ENCODE results near the gene TGFBR2. TPM values are rescaled to one million over a fixed set of nuclear protein-coding genes. Genes with fewer than 3 reads are reported as not detected.

TGFBR2 gene
- total RNA-seq, 1 experiment from 2014 or later, result 22.5 TPM

- Histone ChIP-seq H2AFZ (ENCODE audit: low read depth, low read length, poor library complexity, severe bottlenecking) (peak overlapping the region; percentile 17), H3K9me3 (ENCODE audit: control insufficient read depth in 1 of 2, insufficient read depth in 1 of 2, low read depth in 1 of 2, low read length in 2 of 2) (no peaks in the 10 kb centered on the region), H3K9me2 (ENCODE audit: insufficient read depth) (no peaks in the 10 kb centered on the region), H3K4me3 (replicated peaks in 1 of 2; ENCODE audit: low read depth in 1 of 2, low read length in 2 of 2) (0 out of 4 replicates have a peak overlapping the region, but pooled peaks of 1 of the 2 experiments have one; percentile 3), H3K4me2 (ENCODE audit: low read length) (peak overlapping the region; percentile 66), H3K27ac (ENCODE audit: low read depth, low read length) (peak overlapping the region; percentile 82), H3K27me3 (ENCODE audit: insufficient read depth, low read length) (no peaks in the 10 kb centered on the region), H4K20me1 (ENCODE audit: insufficient read depth) (no peaks in the 10 kb centered on the region), H3K36me3 (ENCODE audit: control insufficient read depth in 1 of 2, insufficient read depth in 2 of 2, low read length in 2 of 2) (no peaks in the 10 kb centered on the region), H3K4me1 (ENCODE audit: control insufficient read depth in 1 of 2, insufficient read depth in 2 of 2, low read length in 2 of 2) (peaks cover 41 to 55% of the 10 kb centered on the region in 2 experiments), H3K79me2 (ENCODE audit: insufficient read depth, low read length) (no peaks in the 10 kb centered on the region), H3K9ac (ENCODE audit: low read length) (peak overlapping the region; percentile 31)
- peak; percentile 62 for ATAC-seq
- peak; percentile 56 for DNase-seq (ENCODE audit: low read depth, low spot score)
- TF ChIP-seq FOSL1 (IDR thresholded peaks at IDR 0.05; ENCODE audit: low read depth) (peak; percentile 70), SP1 (IDR thresholded peaks at IDR 0.05; ENCODE audit: low read depth) (peak; percentile 6), REST (IDR thresholded peaks at IDR 0.05; ENCODE audit: low read depth) (no peak), SIN3A (IDR thresholded peaks at IDR 0.05; ENCODE audit: low read depth) (no peak), CBX3 (IDR thresholded peaks at IDR 0.05; ENCODE audit: low read depth) (0 out of 2 replicates have a peak, but pooled peaks have one; percentile 62), JUND (IDR thresholded peaks at IDR 0.05) (peak; percentile 66)
- RAD21 ChIA-PET (ENCODE audit: low non-redundant PET in 1 of 2, low total read pairs in 2 of 2, uncharacterized antibody in 2 of 2, unreplicated experiment in 2 of 2), result no interaction called here
- BruUV-seq (replicated peaks), result no TSS peak
- CTCF ChIA-PET, result no interaction called here
- POLR2A ChIA-PET, result interaction anchor here (1.5 kb wide), 1 partner anchor 10 kb away, joined by 5 read pairs; the partner anchor contains the start of gene TGFBR2
- intact Hi-C loops (cut with micrococcal nuclease), result no loop called here
These were observed 10.2 kb upstream of the TGFBR2 start for GRCh38 chr3:30596152-30596551.
